Ovary (tissue), 9 donors: ENCODE data around the gene UIMC1. TPM values are rescaled to one million over a fixed set of nuclear protein-coding genes. Genes with fewer than 3 reads are reported as not detected.

ENCODE experiments used
- DNase-seq, 5 donors: peaks; one replicate each; pipeline ENCODE4 v3.0.0-alpha.2; 2019 to 2020
- H3K27ac ChIP-seq, 2 donors: fragments of 200-600 bp; one replicate each; pipeline versions ENCODE4 v1.5.1 to v1.8.0; 2019 to 2022
- H3K27me3 ChIP-seq: fragments of 200-600 bp; one replicate; pipeline ENCODE4 v1.8.0; 2022
- H3K36me3 ChIP-seq: fragments of 200-600 bp; sonication (generic); one replicate; pipeline ENCODE4 v1.5.1; 2019
- H3K4me1 ChIP-seq: one replicate; pipeline ENCODE4 v1.8.1; 2013; ENCODE audit warnings: mild to moderate bottlenecking, moderate library complexity; ENCODE audit not compliant: insufficient read depth
- H3K4me3 ChIP-seq: fragments of 200-600 bp; sonication (generic); one replicate; pipeline ENCODE4 v1.5.1; 2017
- H3K9me3 ChIP-seq, 2 donors: fragments of 200-600 bp in 1 of 2; sonication (generic) in 1 of 2; one replicate each; pipeline versions ENCODE4 v1.5.1 to v1.8.1; 2013 to 2019; ENCODE audit warnings: mild to moderate bottlenecking in 1 of 2, moderate library complexity in 1 of 2
- CTCF ChIP-seq, 3 donors: fragments of 450-650 bp in 2 of 3; fragments of 200-600 bp in 1 of 3; IDR thresholded peaks; one replicate each; pipeline versions ENCODE4 v1.5.1 to v1.8.0; 2016 to 2022; ENCODE audit warnings: antibody characterized with exemption in 3 of 3, mild to moderate bottlenecking in 1 of 3
- EP300 ChIP-seq: sonication (generic); formaldehyde crosslinking; IDR thresholded peaks from one replicate; pipeline ENCODE4 v1.6.1; 2017; ENCODE audit warnings: antibody characterized with exemption
- POLR2A ChIP-seq: fragments of 450-650 bp; IDR thresholded peaks from one replicate; pipeline ENCODE4 v1.6.1; 2017; ENCODE audit warnings: antibody characterized with exemption, mild to moderate bottlenecking, moderate library complexity
- WGBS, 3 donors: extraction: QIAGEN DNeasy Blood & Tissue Kit in 1 of 3; methylation state at CpG; one replicate each; pipeline versions ENCODE4 v1.1.5 to v1.1.7; 2013 to 2017; 5-methylcytosine and 5-hydroxymethylcytosine counted together
- intact Hi-C, 4 donors: fragments of 100-400 bp; cut with DNase I; formaldehyde crosslinking; loops; one replicate each; pipeline versions ENCODE4 v1.11.0 to v1.15.1; 2022 to 2023
- polyA plus RNA-seq, 2 donors: library from polyadenylated mRNA; stranded (reverse); fragments of 200-250 nt in 1 of 2; fragments of 350-450 nt in 1 of 2; fragmentation: Illumina TruSeq in 1 of 2; extraction: RNeasy Lipid Tissue Mini Kit (QIAGEN cat#74804) in 1 of 2; gene quantifications; one replicate each; pipeline ENCODE4 v1.2.3, GENCODE V29; 2013 to 2014
- total RNA-seq, 7 donors: library from RNA; depleted of rRNA in 2 of 7; stranded (reverse); fragments of >200 nt in 2 of 7; fragmentation: NEBNext Ultra II Directional in 3 of 7; extraction: Animal tissue kit (Norgen Biotek cat#: 25700) in 3 of 7; gene quantifications; one replicate each; pipeline versions ENCODE4 v1.1.0 to v1.2.4, GENCODE V29; 2016 to 2023
- donor health status: DM: no; HTN: no; CAD: no; lungs with moderate emphysema.
- donor health status: DM: no; HTN: no; CAD: no.
- donor health status: Bipolar disorder and iron deficiency.
- donor health status: DM: yes; HTN: yes; CAD: no.
- donor health status: DM: no; HTN: no; CAD: no.
- donor health status: DM: yes; HTN: yes; CAD: no.

UIMC1 gene
- total and polyA plus RNA-seq, 9 donors: 34.9 to 80.2 (median 49.5) TPM

- H3K27ac ChIP-seq: no peak overlapping the region
- DNase-seq: no peak
- peaks cover 3% of the 10 kb centered on the region for H3K4me1 ChIP-seq
- WGBS, 3 donors: 79 to 90% (median 86%) methylated on average over 3 of the region's 3 CpGs
- TF ChIP-seq EP300 (no peak), CTCF (IDR thresholded peaks at IDR 0.05) (no peak), POLR2A (no peak)
- H3K36me3 ChIP-seq: no peaks in the 10 kb centered on the region
- H3K27me3 ChIP-seq: no peaks in the 10 kb centered on the region
- H3K9me3 ChIP-seq: no peaks in the 10 kb centered on the region
- no peak overlapping the region for H3K4me3 ChIP-seq
- intact Hi-C loops: no loop called here
Measured at GRCh38 chr5:177025101-177025601, 18.6 kb upstream of the UIMC1 start.

GRCh38 chr5:177024559-177024958, 18.0 kb upstream of the UIMC1 start:
- 93 to 100% (median 94%) methylated on average over 1 of the region's 1 CpG for WGBS, 3 donors
- Histone ChIP-seq H3K9me3 (no peaks in the 10 kb centered on the region), H3K27ac (no peak overlapping the region), H3K4me1 (peaks cover 3% of the 10 kb centered on the region), H3K36me3 (no peaks in the 10 kb centered on the region), H3K4me3 (no peak overlapping the region), H3K27me3 (no peaks in the 10 kb centered on the region)
- intact Hi-C loops: no loop called here
- no peak for DNase-seq
- no peak for TF ChIP-seq CTCF (IDR thresholded peaks at IDR 0.05)
- no peak for TF ChIP-seq EP300
- no peak for TF ChIP-seq POLR2A

GRCh38 chr5:177023303-177023664, 16.7 kb upstream of the UIMC1 start:
- 7 to 13% (median 9%) methylated on average over 6 of the region's 6 CpGs for WGBS, 3 donors
- Histone ChIP-seq H3K27ac (peak overlapping the region in 1 of 2 donors; percentile 79), H3K4me1 (peaks cover 3% of the 10 kb centered on the region), H3K27me3 (no peaks in the 10 kb centered on the region), H3K4me3 (peak overlapping the region; percentile 64), H3K36me3 (no peaks in the 10 kb centered on the region), H3K9me3 (no peaks in the 10 kb centered on the region)
- intact Hi-C loops: no loop called here
- TF ChIP-seq POLR2A (no peak), EP300 (no peak), CTCF (IDR thresholded peaks at IDR 0.05) (no peak)
- DNase-seq: peak in 2 of 5 donors; percentile 11 to 22

- Histone ChIP-seq H3K4me1 (peaks cover 3% of the 10 kb centered on the region), H3K27me3 (no peaks in the 10 kb centered on the region), H3K36me3 (no peaks in the 10 kb centered on the region), H3K27ac (peak within 1 kb of the TSS; percentile 59 to 79), H3K9me3 (no peaks in the 10 kb centered on the region), H3K4me3 (peak within 1 kb of the TSS; percentile 64)
- DNase-seq: peak; percentile 92 to 96 (median 93)
- intact Hi-C loops: no loop called here
- TF ChIP-seq POLR2A (peak; percentile 58), CTCF (IDR thresholded peaks at IDR 0.05) (peak; percentile 45 to 66 (median 65)), EP300 (no peak)
- WGBS, 3 donors: 0% methylated on average over 66 to 77 of the region's 77 CpGs
Measured at GRCh38 chr5:177022386-177023302, 16.1 kb upstream of the UIMC1 start, which contains the start of gene ZNF346. TSS of gene ZNF346 (plus strand) at chr5:177022696. CDS start at chr5:177022739, 43 bp downstream.
